Activated CD8-positive, alpha-beta T cell treated with anti-CD3 and anti-CD28 coated beads for 36 hours (primary cell): Measurements from ENCODE around the gene RBFOX2. TPM values are rescaled to one million over a fixed set of nuclear protein-coding genes. Genes with fewer than 3 reads are reported as not detected.

Experiments
- ATAC-seq: fragments of 200-7000 bp; cut with Tn5 transposase; one replicate; pipeline ENCODE4 v1.10.0; 2021; ENCODE audit warnings: mild to moderate bottlenecking, moderate library complexity
- CTCF ChIA-PET: fragments of 350-600 bp; sonication (Branson Sonifier 250); formaldehyde crosslinking; loops from one replicate; lab custom pipeline; 2021; ENCODE audit warnings: antibody characterized with exemption; lab: Charles Lee
- POLR2A ChIA-PET: fragments of 350-600 bp; sonication (Branson Sonifier 250); formaldehyde crosslinking; loops from one replicate; lab custom pipeline; 2021; ENCODE audit warnings: antibody characterized with exemption; lab: Charles Lee
- DNase-seq: peaks from one replicate; pipeline ENCODE4 v3.0.0-alpha.2; 2020
- H3K27ac Mint-ChIP-seq: one replicate; pipeline ENCODE4 v1.8.0; 2021; ENCODE audit warnings: mild to moderate bottlenecking, mixed read lengths
- H3K27me3 Mint-ChIP-seq: one replicate; pipeline ENCODE4 v1.8.0; 2021; ENCODE audit warnings: mixed read lengths
- H3K36me3 Mint-ChIP-seq: one replicate; pipeline ENCODE4 v1.8.0; 2021; ENCODE audit warnings: low read depth, mixed read lengths
- H3K4me1 Mint-ChIP-seq: one replicate; pipeline ENCODE4 v1.8.0; 2021; ENCODE audit warnings: low read depth, mixed read lengths
- H3K4me3 Mint-ChIP-seq: one replicate; pipeline ENCODE4 v1.8.0; 2021; ENCODE audit warnings: mild to moderate bottlenecking, moderate library complexity, mixed read lengths
- H3K9me3 Mint-ChIP-seq: one replicate; pipeline ENCODE4 v1.8.0; 2021; ENCODE audit warnings: mixed read lengths
- intact Hi-C: fragments of 100-400 bp; cut with micrococcal nuclease; formaldehyde crosslinking; loops from one replicate; pipeline ENCODE4 v1.10.0; 2022
- total RNA-seq, 2 experiments: library from RNA; stranded (reverse); gene quantifications; one replicate each; pipeline ENCODE4 v1.2.3, GENCODE V29; 2021
- TF ChIP-seq, protein P1 (sequence below): fragments of 200-600 bp; IDR thresholded peaks from one replicate; pipeline ENCODE4 v1.8.0; 2022; ENCODE audit warnings: antibody characterized with exemption, mild to moderate bottlenecking

RBFOX2 gene
- total RNA-seq, 2 experiments from 2014 or later = 3.1 to 3.3 TPM

- POLR2A ChIA-PET = no interaction called here
- H3K9me3 Mint-ChIP-seq = no peaks in the 10 kb centered on the region
- no peaks in the 10 kb centered on the region for H3K36me3 Mint-ChIP-seq
- ATAC-seq (no peak), DNase-seq (no peak)
- TF ChIP-seq, protein P1, sequence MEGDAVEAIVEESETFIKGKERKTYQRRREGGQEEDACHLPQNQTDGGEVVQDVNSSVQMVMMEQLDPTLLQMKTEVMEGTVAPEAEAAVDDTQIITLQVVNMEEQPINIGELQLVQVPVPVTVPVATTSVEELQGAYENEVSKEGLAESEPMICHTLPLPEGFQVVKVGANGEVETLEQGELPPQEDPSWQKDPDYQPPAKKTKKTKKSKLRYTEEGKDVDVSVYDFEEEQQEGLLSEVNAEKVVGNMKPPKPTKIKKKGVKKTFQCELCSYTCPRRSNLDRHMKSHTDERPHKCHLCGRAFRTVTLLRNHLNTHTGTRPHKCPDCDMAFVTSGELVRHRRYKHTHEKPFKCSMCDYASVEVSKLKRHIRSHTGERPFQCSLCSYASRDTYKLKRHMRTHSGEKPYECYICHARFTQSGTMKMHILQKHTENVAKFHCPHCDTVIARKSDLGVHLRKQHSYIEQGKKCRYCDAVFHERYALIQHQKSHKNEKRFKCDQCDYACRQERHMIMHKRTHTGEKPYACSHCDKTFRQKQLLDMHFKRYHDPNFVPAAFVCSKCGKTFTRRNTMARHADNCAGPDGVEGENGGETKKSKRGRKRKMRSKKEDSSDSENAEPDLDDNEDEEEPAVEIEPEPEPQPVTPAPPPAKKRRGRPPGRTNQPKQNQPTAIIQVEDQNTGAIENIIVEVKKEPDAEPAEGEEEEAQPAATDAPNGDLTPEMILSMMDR = no peak
- CTCF ChIA-PET = no interaction called here
- no peak overlapping the region for H3K27ac Mint-ChIP-seq
- H3K4me1 Mint-ChIP-seq = no peaks in the 10 kb centered on the region
- no peaks in the 10 kb centered on the region for H3K27me3 Mint-ChIP-seq
- no peak overlapping the region for H3K4me3 Mint-ChIP-seq
- intact Hi-C loops = no loop called here
These were observed 164.0 kb downstream of the RBFOX2 start for GRCh38 chr22:35864545-35865165.

DNA sequence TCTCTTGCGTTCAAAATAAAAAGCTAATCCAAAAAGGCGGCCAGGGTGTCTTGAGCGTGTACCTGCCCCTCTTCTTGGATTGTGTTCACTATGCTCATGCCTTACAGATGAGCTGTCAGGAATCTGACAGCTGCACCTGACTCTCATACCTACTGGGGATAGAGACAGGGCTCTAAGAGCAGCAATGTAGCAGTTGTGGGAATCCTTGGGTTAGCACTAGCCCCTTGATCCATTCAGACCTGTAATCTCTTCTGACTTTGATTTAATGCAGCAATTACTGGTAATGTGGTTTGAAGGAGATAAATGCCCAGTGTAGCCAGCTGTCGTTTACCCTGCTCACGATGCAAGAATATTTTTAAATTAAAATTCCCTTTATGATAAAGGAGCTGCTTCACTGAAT lies 165.2 kb downstream of the RBFOX2 start:
- ChIA-PET POLR2A (no interaction called here), CTCF (interaction anchor here (1.4 to 1.5 kb wide), 2 partner anchors 14 to 203 kb away, joined by 3 read pairs; no protein-coding TSS in a partner anchor)
- Mint-ChIP-seq H3K27me3 (no peaks in the 10 kb centered on the region), H3K9me3 (no peaks in the 10 kb centered on the region), H3K27ac (no peak overlapping the region), H3K36me3 (no peaks in the 10 kb centered on the region), H3K4me3 (no peak overlapping the region), H3K4me1 (no peaks in the 10 kb centered on the region)
- DNase-seq = no peak
- ATAC-seq = no peak
- intact Hi-C loops = no loop called here
- TF ChIP-seq, protein P1 = no peak

- ChIA-PET POLR2A (no interaction called here), CTCF (interaction anchor here (1.4 to 1.5 kb wide), 2 partner anchors 13 to 204 kb away, joined by 3 read pairs; no protein-coding TSS in a partner anchor)
- DNase-seq (no peak), ATAC-seq (no peak)
- no peaks in the 10 kb centered on the region for H3K9me3 Mint-ChIP-seq
- TF ChIP-seq, protein P1 = no peak
- H3K4me3 Mint-ChIP-seq = no peak overlapping the region
- intact Hi-C loops = no loop called here
- H3K36me3 Mint-ChIP-seq = no peaks in the 10 kb centered on the region
- no peak overlapping the region for H3K27ac Mint-ChIP-seq
- H3K4me1 Mint-ChIP-seq = no peaks in the 10 kb centered on the region
- no peaks in the 10 kb centered on the region for H3K27me3 Mint-ChIP-seq
These were observed 165.9 kb downstream of the RBFOX2 start for GRCh38 chr22:35862697-35863096.

GRCh38 chr22:35861451-35861850 lies 167.2 kb downstream of the RBFOX2 start:
- intact Hi-C loops = no loop called here
- H3K9me3 Mint-ChIP-seq = no peaks in the 10 kb centered on the region
- H3K4me1 Mint-ChIP-seq = no peaks in the 10 kb centered on the region
- ChIA-PET CTCF (no interaction called here), POLR2A (no interaction called here)
- H3K27ac Mint-ChIP-seq = no peak overlapping the region
- no peaks in the 10 kb centered on the region for H3K36me3 Mint-ChIP-seq
- no peak for ATAC-seq
- TF ChIP-seq, protein P1 = no peak
- H3K27me3 Mint-ChIP-seq = no peaks in the 10 kb centered on the region
- no peak overlapping the region for H3K4me3 Mint-ChIP-seq
- no peak for DNase-seq

DNA sequence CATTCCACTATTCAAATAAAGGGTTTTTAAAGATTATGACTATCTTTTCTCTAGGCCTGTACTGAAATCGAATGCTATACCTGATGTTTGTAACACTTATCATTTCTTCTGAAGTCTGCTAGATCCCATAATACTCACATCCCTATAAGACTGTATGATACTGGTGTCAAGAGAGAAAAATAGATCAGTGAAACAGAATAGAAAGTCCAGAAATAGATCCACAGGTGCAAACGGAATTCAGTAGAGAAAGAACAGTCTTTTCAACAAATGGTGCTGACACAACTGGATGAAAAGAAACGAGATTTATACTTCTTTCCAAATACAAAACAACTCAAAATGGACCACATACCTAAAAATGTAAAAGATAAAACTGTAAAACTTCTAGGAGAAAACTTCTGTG lies 167.8 kb downstream of the RBFOX2 start:
- CTCF ChIA-PET = interaction anchor here (0.6 kb wide), 1 partner anchor 216 kb away, joined by 3 read pairs; no protein-coding TSS in a partner anchor
- intact Hi-C loops = no loop called here
- POLR2A ChIA-PET = no interaction called here
- no peak overlapping the region for H3K27ac Mint-ChIP-seq
- H3K4me3 Mint-ChIP-seq = no peak overlapping the region
- no peaks in the 10 kb centered on the region for H3K9me3 Mint-ChIP-seq
- ATAC-seq (no peak), DNase-seq (no peak)
- H3K4me1 Mint-ChIP-seq = no peaks in the 10 kb centered on the region
- TF ChIP-seq, protein P1 = no peak
- H3K36me3 Mint-ChIP-seq = no peaks in the 10 kb centered on the region
- H3K27me3 Mint-ChIP-seq = no peaks in the 10 kb centered on the region
